Panc1 (cell line): ENCODE data around the gene C5AR1. TPM values are rescaled to one million over a fixed set of nuclear protein-coding genes. Genes with fewer than 3 reads are reported as not detected.

ENCODE experiments used
- ATAC-seq: fragments of 200-7000 bp; cut with Tn5 transposase; 2 replicates; pipeline ENCODE4 v1.9.1; 2020; ENCODE audit warnings: mild to moderate bottlenecking, moderate library complexity
- BruUV-seq: library from RNA; stranded (reverse); fragments of 400-500 nt; replicated peaks from 2 replicates; lab custom pipeline; 2021; lab: Mats Ljungman, UMichigan
- CTCF ChIA-PET: fragments of 300-600 bp; sonication (Branson Sonifier 250); formaldehyde crosslinking; loops from one replicate; lab custom pipeline; 2022; ENCODE audit warnings: antibody characterized with exemption; lab: Charles Lee
- POLR2A ChIA-PET: fragments of 300-600 bp; sonication (Branson Sonifier 250); formaldehyde crosslinking; loops from one replicate; lab custom pipeline; 2022; ENCODE audit warnings: antibody characterized with exemption; lab: Charles Lee
- DNase-seq: peaks from one replicate; pipeline ENCODE4 v3.0.0-alpha.2; 2010; ENCODE audit warnings: low read depth, low spot score
- H3K27ac ChIP-seq: 2 replicates; pipeline ENCODE4 v1.5.1; 2011; ENCODE audit warnings: mild to moderate bottlenecking, low read length, inconsistent platforms
- H3K27me3 ChIP-seq: fragments of 200-500 bp; sonication (Bioruptor generic); 2 replicates; pipeline ENCODE4 v1.6.0; 2014; ENCODE audit warnings: low read length, inconsistent platforms; ENCODE audit not compliant: control insufficient read depth, insufficient read depth
- H3K36me3 ChIP-seq: fragments of 200-500 bp; sonication (Bioruptor generic); 2 replicates; pipeline ENCODE4 v1.5.1; 2014; ENCODE audit warnings: inconsistent platforms, mild to moderate bottlenecking, low read length, moderate library complexity; ENCODE audit not compliant: control insufficient read depth, insufficient read depth
- H3K4me1 ChIP-seq: 2 replicates; pipeline ENCODE4 v1.5.1; 2011; ENCODE audit warnings: inconsistent platforms, mild to moderate bottlenecking, low read length, moderate library complexity; ENCODE audit not compliant: control insufficient read depth, insufficient read depth
- H3K4me3 ChIP-seq, 2 experiments: 2 replicates each; pipeline ENCODE4 v1.5.1; 2011 to 2012; ENCODE audit warnings: low read depth in 2 of 2, low read length in 2 of 2, mild to moderate bottlenecking in 2 of 2, inconsistent platforms in 1 of 2, moderate library complexity in 1 of 2
- H3K9me3 ChIP-seq: fragments of 200-500 bp; sonication (Bioruptor generic); 2 replicates; pipeline ENCODE4 v1.5.1; 2014; ENCODE audit warnings: low read depth, mild to moderate bottlenecking, inconsistent platforms, low read length, moderate library complexity; ENCODE audit not compliant: control insufficient read depth, insufficient read depth
- POLR2AphosphoS5 ChIP-seq: IDR thresholded peaks from 2 replicates; pipeline ENCODE4 v1.6.1; 2012; ENCODE audit warnings: mild to moderate bottlenecking, low read depth, low read length, moderate library complexity
- SIN3A ChIP-seq: IDR thresholded peaks from 2 replicates; pipeline ENCODE4 v1.6.1; 2012; ENCODE audit warnings: low read depth, mild to moderate bottlenecking, low read length, moderate library complexity, borderline replicate concordance; ENCODE audit not compliant: insufficient read depth
- TCF7L2 ChIP-seq: IDR thresholded peaks from 2 replicates; pipeline ENCODE4 v1.6.1; 2011; ENCODE audit warnings: mild to moderate bottlenecking, low read depth, low read length, inconsistent platforms
- in situ Hi-C: cut with HindIII; loops from 2 replicates; pipeline ENCODE4 v1.10.0; 2016; ENCODE audit warnings: low sequenced_read_pairs, low pct_unique_long_range_greater_than_20kb
- intact Hi-C: fragments of 100-400 bp; cut with micrococcal nuclease; formaldehyde crosslinking; loops from one replicate; pipeline ENCODE4 v1.10.0; 2022; ENCODE audit not compliant: unreplicated experiment
- total RNA-seq: library from RNA; stranded (reverse); gene quantifications from one replicate; pipeline ENCODE4 v1.2.1, GENCODE V29; 2021; ENCODE audit not compliant: unreplicated experiment
- TF ChIP-seq, protein P1 (sequence below): fragments of 450-650 bp; IDR thresholded peaks from 2 replicates; pipeline ENCODE4 v1.5.1; 2017; ENCODE audit warnings: mild to moderate bottlenecking
- TF ChIP-seq, protein P2 (sequence below), 2 experiments: IDR thresholded peaks; 2 replicates each; pipeline ENCODE4 v1.6.1; 2011 to 2012; ENCODE audit warnings: low read depth in 2 of 2, control low read depth in 1 of 2, low read length in 1 of 2, mild to moderate bottlenecking in 1 of 2, moderate library complexity in 1 of 2; ENCODE audit not compliant: insufficient read depth in 1 of 2

C5AR1 gene
- total RNA-seq, 1 experiment from 2014 or later, result 2.7 TPM

- no peak overlapping the region for H3K27ac ChIP-seq
Observed at GRCh38 chr19:47371261-47371660, 61.6 kb downstream of the C5AR1 start.

More at GRCh38 chr19:47371261-47371660, 61.6 kb downstream of the C5AR1 start:
- H3K4me3 ChIP-seq, result no peak overlapping the region
- H3K36me3 ChIP-seq, result no peaks in the 10 kb centered on the region
- no TSS peak for BruUV-seq
- ATAC-seq (no peak), DNase-seq (no peak)
- POLR2A ChIA-PET, result interaction anchor here (0.5 kb wide), 1 partner anchor 62 kb away, joined by 4 read pairs; the partner anchor contains the start of gene C5AR1
- TF ChIP-seq TCF7L2 (no peak), SIN3A (no peak), POLR2AphosphoS5 (no peak)
- TF ChIP-seq, protein P1, sequence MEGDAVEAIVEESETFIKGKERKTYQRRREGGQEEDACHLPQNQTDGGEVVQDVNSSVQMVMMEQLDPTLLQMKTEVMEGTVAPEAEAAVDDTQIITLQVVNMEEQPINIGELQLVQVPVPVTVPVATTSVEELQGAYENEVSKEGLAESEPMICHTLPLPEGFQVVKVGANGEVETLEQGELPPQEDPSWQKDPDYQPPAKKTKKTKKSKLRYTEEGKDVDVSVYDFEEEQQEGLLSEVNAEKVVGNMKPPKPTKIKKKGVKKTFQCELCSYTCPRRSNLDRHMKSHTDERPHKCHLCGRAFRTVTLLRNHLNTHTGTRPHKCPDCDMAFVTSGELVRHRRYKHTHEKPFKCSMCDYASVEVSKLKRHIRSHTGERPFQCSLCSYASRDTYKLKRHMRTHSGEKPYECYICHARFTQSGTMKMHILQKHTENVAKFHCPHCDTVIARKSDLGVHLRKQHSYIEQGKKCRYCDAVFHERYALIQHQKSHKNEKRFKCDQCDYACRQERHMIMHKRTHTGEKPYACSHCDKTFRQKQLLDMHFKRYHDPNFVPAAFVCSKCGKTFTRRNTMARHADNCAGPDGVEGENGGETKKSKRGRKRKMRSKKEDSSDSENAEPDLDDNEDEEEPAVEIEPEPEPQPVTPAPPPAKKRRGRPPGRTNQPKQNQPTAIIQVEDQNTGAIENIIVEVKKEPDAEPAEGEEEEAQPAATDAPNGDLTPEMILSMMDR, result no peak
- TF ChIP-seq, protein P2, sequence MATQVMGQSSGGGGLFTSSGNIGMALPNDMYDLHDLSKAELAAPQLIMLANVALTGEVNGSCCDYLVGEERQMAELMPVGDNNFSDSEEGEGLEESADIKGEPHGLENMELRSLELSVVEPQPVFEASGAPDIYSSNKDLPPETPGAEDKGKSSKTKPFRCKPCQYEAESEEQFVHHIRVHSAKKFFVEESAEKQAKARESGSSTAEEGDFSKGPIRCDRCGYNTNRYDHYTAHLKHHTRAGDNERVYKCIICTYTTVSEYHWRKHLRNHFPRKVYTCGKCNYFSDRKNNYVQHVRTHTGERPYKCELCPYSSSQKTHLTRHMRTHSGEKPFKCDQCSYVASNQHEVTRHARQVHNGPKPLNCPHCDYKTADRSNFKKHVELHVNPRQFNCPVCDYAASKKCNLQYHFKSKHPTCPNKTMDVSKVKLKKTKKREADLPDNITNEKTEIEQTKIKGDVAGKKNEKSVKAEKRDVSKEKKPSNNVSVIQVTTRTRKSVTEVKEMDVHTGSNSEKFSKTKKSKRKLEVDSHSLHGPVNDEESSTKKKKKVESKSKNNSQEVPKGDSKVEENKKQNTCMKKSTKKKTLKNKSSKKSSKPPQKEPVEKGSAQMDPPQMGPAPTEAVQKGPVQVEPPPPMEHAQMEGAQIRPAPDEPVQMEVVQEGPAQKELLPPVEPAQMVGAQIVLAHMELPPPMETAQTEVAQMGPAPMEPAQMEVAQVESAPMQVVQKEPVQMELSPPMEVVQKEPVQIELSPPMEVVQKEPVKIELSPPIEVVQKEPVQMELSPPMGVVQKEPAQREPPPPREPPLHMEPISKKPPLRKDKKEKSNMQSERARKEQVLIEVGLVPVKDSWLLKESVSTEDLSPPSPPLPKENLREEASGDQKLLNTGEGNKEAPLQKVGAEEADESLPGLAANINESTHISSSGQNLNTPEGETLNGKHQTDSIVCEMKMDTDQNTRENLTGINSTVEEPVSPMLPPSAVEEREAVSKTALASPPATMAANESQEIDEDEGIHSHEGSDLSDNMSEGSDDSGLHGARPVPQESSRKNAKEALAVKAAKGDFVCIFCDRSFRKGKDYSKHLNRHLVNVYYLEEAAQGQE (IDR thresholded peaks at IDR 0.05; ENCODE audit: insufficient read depth in 1 of 2, low read depth in 2 of 2, low read length in 1 of 2), result no peak
- intact Hi-C loops, result no loop called here
- no peaks in the 10 kb centered on the region for H3K4me1 ChIP-seq
- in situ Hi-C loops, result no loop called here
- no peaks in the 10 kb centered on the region for H3K27me3 ChIP-seq
- CTCF ChIA-PET, result no interaction called here
- H3K9me3 ChIP-seq, result no peaks in the 10 kb centered on the region

Other genes starting within 250 kb of the C5AR1 start
- gene ZC3H4, start 196.1 kb upstream of the C5AR1 start, total RNA-seq, result 42.7 TPM
- 140 TPM for gene SAE1, start 179.0 kb upstream of the C5AR1 start, total RNA-seq
- 7.6 TPM for gene BBC3, start 78.7 kb upstream of the C5AR1 start, total RNA-seq
- 29.2 TPM for gene CCDC9, start 53.3 kb upstream of the C5AR1 start, total RNA-seq
- 13.1 TPM for gene INAFM1, start 35.0 kb upstream of the C5AR1 start, total RNA-seq
- 0.03 TPM for gene C5AR2, start 22.3 kb downstream of the C5AR1 start, total RNA-seq
- gene DHX34, start 39.5 kb downstream of the C5AR1 start, total RNA-seq, result 29.2 TPM
- gene MEIS3, start 109.7 kb downstream of the C5AR1 start, total RNA-seq, result 11.3 TPM
- gene SLC8A2, start 162.0 kb downstream of the C5AR1 start, total RNA-seq, result 0.10 TPM
- 26.5 TPM for gene KPTN, start 174.4 kb downstream of the C5AR1 start, total RNA-seq
- 71.0 TPM for gene NAPA, start 205.2 kb downstream of the C5AR1 start, total RNA-seq